CD4-positive, alpha-beta T cell treated with Interleukin-4 for 1 hour (primary cell): ENCODE results near the gene VEGFB.
"Not testable (repeated sequence)": the region's sequence is repeated elsewhere in the genome, so short reads cannot be mapped to it uniquely, and the experiment has no call there.

ENCODE experiments used
- DNase-seq, 2 donors: peaks; one replicate each; pipeline ENCODE4 v3.0.0-alpha.2; 2020 to 2022

Gene VEGFB

DNA sequence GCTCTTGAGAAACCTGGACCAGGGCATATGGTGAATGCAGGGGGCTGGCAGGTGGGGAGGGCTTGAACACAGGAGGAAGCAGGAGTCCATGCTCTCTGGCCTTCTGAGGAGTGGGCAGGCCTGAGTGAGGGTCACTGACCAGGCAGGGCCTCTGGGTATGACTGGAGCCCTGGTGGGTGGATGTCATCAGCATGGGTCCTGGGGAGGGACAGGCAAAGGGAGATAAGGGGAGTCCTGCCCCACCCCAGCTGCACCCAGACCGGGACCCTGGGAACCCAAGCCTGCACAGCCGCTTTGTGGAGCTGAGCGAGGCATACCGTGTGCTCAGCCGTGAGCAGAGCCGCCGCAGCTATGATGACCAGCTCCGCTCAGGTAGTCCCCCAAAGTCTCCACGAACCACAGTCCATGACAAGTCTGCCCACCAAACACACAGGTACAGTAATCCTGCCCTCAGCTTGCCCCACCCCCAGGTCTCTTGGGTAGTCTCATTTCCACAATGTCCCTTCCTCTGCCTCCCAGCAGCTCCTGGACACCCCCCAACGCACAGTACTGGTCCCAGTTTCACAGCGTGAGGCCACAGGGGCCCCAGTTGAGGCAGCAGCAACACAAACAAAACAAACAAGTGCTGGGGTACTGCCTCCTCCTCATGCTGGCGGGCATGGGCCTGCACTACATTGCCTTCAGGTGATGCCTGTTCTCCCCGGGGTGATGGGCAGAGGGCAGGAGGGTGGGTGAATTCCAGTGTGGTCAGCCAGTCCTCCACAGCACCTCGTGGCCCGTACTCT, 2.0 kb upstream of the VEGFB start:
- DNase-seq = no peak

DNA sequence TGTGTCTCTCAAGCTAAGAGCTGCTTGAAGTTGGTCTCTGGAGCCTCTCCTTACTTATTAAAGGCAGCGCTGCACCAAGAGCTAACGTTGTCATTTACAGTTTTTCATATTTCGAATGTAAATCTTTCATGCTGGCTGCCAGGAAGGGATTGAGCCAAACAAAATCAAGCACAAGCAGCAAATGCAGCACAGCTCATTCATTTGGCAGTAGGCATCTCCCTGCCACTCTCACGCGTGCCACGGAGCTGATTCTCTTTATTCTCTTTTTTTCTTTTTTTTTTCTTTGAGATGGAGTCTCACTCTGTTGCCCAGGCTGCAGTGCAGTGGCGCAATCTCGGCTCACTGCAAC, 1.4 kb upstream of the VEGFB start:
- DNase-seq = no peak

DNA sequence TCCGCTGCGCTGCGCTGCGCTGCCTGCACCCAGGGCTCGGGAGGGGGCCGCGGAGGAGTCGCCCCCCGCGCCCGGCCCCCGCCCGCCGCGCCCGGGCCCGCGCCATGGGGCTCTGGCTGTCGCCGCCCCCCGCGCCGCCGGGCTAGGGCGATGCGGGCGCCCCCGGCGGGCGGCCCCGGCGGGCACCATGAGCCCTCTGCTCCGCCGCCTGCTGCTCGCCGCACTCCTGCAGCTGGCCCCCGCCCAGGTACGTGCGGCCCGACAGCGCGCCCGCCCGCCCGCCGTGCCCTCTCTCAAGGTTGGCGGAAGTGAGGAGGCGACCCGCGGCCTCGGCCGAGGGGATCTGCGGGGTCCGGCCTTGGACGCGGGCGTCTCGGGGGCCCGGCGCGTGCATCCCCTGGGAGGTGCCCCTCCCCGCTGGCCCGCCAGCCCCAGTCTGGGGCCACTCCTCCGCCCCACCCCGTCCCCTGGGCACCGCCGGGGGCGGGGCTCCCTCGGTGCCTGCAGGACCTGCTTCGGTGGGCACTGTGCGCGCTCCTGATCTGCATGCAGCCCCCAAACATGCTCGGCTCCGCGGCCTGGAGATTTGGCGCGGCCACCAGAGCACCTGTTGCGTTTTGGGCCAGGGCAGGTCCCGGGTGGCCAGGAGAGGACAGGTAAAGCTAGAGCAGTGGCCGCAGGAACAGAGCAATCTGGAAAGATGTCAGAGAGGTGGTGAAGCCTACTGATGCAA, 429 bp downstream of the VEGFB start:
- peak; percentile 37 to 51 for DNase-seq

DNA sequence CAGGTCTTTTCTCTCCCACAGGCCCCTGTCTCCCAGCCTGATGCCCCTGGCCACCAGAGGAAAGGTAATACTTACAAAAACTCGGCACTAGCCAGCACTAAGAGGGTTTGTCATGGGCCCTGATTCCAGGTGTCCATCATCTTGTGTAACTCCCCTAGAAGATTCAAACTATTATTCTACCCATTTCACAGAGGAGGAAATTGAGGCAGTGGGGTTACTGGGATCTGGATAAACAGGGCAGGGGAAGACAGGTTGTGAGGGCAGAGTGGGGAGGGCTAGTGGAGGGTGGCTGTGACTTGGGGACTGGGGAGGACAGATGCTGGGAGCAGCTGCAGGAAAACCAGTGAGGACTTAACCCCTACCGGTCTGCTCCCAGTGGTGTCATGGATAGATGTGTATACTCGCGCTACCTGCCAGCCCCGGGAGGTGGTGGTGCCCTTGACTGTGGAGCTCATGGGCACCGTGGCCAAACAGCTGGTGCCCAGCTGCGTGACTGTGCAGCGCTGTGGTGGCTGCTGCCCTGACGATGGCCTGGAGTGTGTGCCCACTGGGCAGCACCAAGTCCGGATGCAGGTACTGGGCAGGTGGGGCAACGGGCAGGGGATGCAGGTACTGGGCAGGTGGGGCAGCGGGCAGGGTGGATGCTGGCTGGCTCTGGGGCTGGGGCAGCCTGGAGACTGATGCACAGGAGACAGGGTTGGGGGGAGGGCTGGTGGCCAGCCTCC, 1.2 kb downstream of the VEGFB start:
- DNase-seq = no peak

DNA sequence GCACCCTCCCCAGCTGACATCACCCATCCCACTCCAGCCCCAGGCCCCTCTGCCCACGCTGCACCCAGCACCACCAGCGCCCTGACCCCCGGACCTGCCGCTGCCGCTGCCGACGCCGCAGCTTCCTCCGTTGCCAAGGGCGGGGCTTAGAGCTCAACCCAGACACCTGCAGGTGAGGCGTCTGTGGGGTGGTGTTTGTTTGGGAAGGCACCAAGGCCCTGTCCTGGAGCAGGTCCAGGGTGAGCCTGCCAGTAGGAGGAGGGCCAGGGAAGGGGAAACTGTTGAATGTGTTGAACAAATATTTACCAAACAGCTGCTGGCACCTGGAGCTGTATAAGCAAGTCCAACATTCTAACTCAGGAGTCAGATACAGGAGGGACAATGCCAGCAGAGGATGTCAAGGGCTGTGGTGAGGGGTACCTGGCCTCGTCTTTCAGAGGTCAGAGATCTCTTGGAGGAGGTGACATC, 3.1 kb downstream of the VEGFB start:
- no peak for DNase-seq

DNA sequence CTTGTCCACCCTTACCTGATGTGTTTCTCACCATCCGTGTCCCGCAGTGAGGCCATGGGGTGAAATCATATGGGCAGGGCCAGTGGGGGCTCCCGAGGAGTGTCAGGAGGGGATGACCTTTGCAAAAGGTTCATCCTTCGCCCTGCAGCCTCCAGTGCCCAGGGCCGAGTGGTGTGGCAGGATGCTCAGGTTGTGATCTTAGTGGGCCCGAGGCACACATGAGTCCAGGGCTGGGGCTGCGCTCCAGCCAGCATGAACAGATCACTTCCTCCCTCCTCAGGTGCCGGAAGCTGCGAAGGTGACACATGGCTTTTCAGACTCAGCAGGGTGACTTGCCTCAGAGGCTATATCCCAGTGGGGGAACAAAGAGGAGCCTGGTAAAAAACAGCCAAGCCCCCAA, 3.7 kb downstream of the VEGFB start:
- no peak for DNase-seq

DNA sequence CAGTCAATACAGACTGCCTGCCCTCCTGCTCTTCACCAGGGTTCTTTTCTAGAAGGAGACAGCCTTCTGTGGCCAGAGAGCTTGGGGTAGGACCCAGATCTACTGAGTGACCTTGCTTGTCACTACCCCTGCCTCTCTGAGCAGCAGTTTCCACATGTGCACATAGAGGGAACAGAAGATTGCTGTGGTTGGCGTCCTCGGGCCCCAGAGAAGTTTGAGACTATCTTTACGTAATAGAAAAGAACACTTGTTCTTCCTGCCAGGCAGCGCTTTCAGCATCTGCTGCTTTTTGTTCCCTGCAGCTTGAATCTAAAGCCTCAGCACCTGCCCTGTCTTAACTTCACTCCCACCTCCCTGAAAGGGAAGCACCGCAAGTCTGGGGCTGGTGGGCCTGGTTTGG, 4.6 kb downstream of the VEGFB start:
- DNase-seq = no peak

DNA sequence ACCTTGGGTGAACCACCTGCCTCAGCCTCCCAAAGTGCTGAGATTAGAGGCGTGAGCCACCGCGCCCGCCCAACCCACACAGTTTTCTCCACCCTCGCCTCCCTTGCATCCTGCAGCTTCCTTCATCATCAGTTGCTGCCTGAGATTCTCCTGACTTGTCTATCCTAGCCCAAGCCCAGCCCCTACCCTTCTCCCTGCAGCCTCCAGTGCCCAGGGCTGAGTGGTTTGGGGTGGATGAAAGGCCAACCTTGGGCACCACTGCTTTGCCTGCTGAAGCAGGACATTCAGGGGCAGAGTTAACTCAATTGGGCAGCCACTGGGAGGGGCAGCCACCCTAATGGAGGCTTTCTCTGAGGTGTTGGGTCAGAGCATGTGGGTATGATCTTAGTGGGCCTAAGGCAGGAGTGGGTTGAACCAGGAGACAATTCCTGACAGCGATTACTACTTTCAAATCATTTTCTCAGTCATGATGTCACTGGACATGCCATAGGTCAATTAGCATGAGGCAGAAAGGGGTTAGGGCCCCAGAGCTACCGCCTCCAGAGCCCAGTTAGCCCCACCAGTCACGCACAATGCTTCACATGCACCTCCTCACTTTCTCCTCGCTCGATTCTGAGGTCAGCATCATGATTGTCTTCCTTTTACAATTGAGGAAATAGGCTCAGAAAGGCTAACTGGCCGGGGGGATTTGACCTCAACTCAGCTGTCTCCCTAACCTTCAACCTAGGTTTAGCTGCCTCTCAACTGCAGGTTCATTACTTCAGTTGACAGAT, 5.5 kb downstream of the VEGFB start:
- DNase-seq = peak in 1 of 2 donors; percentile 82

DNA sequence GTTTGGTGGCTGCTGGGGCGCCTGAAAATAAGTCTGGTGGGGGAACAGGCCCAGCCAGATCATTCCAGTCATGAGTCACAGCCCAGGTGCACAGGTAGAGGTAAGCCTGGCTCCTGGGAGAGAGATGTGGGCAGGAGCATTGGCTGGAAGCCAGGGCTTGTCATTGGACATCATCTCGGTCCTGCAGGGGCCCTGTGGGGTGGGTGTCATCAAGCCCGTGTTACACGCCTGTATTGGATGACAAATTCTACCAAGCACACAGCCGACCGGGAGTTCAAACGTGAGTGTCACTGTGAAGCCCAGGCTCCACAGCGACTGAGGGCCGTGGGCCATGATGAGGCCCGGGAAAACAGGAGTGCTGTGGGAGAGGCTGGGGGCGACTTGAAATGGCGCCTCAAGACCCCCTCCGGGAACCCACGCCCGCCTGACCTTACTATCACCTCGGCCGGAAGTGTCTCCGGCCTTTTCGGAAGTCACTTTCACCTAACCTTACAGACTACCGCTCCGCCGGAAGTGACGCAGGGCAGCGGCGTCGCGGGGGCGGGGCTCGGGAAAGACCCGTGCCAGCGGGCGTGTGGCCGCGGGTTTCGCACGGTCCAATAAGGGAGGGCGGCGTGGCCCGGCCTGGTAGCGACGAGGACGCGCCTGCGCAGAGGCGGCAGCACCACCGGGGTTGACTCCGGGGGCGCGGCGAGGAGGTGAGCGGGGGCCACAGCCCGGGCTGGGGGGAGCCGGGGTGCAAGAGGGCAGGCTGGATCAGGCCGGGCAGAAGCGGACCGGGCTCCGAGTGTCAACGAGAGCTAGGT, 6.3 kb downstream of the VEGFB start, which contains the start of gene FKBP2:
TSS of gene FKBP2 (plus strand) at position 661 of the 806 bp plus-strand sequence. CDS start 1,293 bp downstream, outside the sequence.
- DNase-seq = peak; percentile 98 to 99

DNA sequence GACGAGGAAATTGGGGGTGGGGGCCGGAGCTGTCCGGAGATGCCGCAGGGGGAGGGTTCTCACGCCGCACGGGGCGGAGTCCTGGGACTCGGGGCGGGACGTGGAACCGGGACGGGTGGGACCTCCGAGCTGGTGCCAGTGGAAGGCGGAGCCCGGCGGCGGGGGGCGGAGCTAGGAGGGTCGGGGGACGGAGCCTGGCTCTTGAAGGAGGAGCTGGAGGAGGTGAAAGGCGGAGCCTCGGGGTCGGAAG, 6.8 kb downstream of the VEGFB start:
- DNase-seq = peak in 1 of 2 donors; percentile 100

DNA sequence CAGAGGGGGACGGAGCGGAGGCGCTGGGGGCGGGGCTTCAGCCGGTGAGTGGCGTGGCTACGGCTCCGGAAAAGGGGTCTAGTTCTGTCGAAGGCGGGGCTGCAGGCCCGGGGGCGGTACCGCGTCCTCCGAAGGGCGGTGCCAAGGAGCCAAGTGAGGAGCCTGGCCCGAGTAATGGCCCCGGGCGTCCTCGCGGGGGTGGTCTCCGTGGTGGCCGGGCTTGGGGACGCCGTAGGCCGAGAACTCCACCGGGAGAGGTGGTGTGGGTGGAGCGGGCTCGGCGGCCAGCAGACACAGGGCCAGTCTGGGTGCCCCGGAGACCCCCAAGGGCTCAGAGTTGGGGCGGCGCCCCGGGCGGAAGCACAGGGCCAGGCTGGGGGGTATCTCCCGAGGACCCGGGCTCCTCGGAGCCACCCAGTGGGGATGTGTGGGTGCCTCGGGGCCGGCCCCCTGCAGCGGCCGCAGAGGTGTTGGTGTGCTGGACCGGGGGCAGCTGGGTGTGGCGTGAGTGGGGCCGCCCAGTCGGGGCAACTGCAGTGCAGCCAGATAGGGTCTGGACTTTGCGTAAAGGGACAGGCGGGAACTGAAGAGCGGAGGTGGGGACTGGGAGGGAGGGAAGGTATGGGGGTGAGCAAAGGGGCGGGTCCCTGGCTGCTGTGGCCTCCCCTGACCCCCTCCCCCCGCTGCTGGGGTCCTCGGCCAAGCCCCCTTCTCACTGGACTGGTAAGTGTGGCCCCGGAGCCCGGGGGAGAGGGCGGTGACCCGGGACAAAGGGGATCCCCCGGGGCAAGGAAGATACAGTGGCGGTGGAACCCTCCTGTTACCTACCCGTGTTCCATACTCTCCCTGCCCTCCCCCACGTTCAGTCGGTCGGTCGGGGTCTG, 7.3 kb downstream of the VEGFB start:
- peak; percentile 19 to 100 for DNase-seq

DNA sequence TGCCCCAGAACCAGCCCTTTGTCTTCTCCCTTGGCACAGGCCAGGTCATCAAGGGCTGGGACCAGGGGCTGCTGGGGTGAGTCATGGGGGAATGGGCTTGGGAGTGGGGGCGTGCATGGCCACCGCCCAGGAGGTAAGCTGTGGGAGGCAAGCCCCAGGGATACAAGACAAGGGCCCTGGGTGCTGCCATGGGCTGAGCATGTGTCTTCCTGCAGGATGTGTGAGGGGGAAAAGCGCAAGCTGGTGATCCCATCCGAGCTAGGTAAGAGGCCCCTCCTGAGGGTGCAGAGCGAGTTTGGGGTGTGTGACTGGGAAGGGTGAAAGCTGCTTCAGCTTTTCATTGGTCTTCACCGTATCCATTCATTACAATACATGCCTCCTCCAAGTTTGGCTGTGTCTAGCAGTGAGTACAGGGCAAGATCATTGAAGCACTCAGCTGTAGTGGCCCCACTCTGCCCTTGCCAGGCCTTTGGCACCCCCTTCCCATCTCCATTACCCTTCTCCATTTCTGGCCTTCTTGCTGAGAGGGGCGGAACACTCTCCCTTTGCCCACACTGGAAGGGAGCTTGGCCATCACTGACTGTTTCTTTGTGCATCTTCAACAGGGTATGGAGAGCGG, 9.0 kb downstream of the VEGFB start:
- DNase-seq = no peak

DNA sequence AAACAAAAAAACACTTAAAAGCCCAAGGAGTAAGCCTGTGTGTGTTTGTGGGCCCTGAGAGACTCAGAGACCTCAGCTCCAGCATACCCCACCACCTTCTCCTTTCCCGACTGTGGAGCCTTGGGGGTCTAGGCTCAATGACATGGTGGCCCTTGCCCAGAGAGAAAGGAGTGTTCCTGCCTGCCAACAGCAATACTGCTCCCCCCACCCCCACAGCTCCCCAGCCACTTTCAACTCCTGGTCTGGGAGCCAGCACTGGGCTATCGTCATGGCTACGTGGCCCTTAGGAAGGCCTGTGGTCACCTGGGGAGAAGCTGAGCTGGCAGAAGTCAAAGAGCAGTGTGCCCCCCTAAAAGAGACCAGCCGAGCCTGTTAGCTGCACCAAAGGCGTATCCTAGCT, 9.7 kb downstream of the VEGFB start:
- DNase-seq = no peak

DNA sequence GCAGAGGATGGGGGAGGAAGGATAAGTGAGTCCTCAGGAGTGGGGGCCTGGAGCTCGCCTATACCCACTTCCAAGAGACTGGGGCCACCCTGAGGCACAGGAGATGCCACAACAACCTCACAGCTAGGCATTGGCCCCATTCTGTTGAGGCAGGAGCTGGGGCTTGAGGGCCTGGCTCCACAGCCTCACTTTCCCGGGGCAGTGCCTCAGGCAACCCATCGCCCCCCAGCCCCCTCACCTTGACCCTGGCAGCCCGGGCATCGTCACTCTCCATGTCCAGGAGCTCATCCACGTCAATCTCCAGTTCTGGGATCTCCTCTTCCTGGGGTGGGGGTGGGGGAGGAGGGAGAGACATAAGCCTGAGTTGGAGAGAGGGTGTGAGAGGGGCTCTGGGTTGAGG, 10.6 kb downstream of the VEGFB start:
- DNase-seq = no peak

DNA sequence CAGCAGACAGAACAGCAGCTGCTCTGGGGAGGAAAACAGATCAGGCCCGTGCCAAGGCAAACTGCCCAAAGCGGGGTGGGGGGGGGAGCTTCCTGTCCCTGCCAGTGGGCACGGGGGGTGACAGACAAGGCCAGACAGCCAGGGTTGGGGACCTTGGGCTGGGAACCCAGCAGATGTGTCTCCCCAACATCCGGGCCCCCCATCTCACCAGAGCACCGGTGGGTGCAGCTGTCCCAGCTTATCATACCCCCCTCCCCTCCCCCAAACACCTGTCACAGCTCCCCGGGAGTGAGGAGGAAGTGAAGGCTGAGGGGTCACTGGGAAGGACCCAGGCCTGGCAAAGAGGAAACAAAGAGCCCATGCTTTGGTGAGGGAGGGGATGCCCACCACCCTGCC, 11.0 kb downstream of the VEGFB start:
- DNase-seq = peak; percentile 55

DNA sequence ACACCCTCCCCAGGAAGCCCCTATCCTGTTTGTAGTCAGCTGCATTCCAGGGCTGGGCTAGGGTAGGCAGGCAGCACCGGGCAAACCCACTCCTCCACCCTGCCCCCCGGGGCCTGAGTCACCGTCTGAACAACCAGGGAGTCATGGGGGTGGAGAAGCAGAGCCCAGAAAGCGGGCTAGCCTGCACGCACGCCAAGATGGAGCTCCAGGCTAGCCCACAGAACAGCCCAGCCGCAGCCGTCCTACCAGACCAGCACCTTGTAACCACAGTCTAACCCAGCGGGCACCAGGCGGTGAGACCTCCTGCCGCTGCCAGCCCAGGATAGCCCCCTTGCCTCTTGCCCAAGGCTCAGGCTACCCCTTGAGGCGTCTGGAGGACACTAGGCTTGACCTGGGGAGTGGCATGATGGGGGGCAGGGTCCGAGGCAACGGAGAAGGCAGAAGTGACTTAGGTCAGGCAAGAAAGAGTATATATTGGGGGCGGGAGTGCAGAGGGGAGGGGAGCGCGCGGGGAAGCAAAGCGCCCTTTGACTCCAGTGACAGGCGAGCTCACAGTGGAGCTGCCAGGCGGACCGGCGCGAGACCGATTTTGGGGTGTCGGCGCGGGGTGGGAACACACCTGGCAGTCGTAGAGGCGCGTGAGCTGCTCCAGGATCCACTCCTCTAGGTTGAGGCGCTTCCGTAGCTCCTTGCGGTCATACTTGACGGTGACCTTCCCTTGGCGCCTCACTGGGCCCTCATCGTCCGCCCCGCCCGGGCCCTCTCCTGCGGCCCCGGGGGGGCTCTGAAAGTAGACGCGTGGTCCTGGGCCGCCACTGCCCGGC, 11.6 kb downstream of the VEGFB start:
- DNase-seq = peak; percentile 57 to 74

DNA sequence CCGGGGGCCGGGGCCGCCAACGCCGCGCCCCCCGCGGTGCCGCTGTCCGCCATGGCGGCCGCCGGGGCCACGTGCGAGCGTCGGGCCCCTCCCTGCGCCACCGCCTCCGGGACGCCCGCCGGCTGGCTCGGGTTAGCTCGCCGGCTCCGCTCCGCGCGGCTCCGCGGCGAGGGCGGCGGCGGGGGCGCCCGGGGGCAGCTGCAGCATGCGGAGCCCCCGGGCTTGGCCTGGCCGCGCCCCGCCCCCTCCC, 12.2 kb downstream of the VEGFB start:
- not testable (repeated sequence) for DNase-seq

DNA sequence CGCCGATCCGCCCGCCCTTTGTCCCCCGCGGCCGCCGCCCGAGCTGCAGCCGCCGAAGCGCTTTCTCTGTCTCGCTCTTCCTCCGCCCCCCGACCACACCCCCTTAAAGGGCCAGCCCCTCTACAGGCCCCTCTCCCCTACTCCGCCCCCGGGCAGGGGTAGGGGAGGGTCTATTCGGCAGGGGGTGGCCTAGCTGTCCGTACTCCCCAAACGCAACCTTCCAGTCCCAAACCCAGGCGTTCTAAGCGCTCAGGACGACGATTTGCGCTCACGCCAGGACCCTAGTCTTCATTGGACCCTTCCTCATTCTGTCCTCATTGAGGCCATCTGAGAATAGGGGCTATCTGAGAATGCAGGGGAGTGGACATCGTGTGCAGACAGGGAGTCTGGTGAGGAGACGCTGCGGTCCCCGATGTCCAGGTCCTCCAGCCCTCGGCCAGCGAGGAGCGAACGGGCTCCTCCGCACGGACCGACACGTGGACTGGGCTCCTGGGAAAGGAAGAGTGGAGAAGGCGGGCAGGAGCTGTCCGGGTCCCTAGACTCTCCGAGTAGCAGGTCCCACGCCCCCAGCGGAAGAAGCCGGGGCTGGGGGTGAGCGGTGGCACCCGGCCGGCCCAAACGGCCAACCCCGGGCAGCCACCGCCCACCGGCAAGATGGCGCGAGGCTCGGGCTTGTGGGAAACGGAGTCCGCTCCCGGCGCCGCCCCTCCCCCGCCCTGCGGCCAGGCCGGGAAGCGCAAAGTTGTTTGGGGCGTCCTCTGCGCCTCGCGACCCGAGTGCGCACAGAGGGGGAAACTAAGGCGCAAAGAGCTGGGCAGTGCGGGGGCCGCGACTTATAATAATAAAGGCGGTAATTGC, 12.7 kb downstream of the VEGFB start, which contains the start of gene PPP1R14B:
TSS of gene PPP1R14B (minus strand) at position 73 of the 858 bp plus-strand sequence. CDS start 270 bp downstream, outside the sequence.
- peak; percentile 77 to 81 for DNase-seq
